ENCODE results near the gene TLCD1. TPM values are rescaled to one million over a fixed set of nuclear protein-coding genes. Genes with fewer than 3 reads are reported as not detected.

The TLCD1 gene
- total RNA-seq, 6 experiments from 2014 or later: 8.0 to 14.6 (median 11.3) TPM

DNA sequence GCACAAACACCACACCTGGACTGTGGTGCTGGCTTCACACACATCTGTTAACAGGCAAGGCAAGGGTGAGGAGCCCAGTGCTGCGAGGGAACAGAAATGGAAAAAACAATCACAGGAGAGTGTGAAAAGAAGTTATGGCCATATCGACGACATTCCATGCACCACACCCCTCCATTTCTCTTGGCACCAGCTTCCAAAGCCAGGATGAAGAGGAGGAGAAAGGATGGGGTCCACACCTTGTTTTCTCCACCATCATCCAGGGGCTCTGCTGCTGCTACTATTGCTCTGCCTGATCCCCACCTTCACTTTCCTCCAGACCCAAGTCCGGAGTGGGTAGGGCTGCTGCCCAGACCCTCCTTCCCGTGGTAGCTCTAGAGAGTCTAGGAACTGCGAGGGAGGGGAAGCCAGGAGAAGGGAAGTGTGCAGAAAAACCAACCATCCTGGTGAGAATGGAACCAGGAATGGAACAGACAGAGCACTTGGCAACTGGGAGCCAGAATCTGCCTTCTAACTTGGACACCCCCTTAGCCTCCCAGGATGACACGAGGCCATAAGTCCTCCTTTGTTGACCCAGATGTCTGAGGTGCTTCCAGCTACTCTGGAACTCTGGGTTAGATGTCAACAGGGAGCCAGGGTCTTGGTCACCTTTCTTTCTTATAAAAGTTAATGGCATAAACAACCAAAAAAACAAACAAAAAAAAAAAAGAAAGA is 13.2 kb downstream of the TLCD1 start:
- Mint-ChIP-seq H3K27ac (peak overlapping the region; percentile 96), H3K36me3 (ENCODE audit: low read depth) (peaks cover 31% of the 10 kb centered on the region), H3K4me3 (peak overlapping the region; percentile 33), H3K9me3 (no peaks in the 10 kb centered on the region), H3K4me1 (ENCODE audit: low read depth) (peaks cover 35% of the 10 kb centered on the region), H3K27me3 (ENCODE audit: insufficient read depth) (peaks cover 8% of the 10 kb centered on the region)
- no peak for DNase-seq
- TF ChIP-seq, protein P1, sequence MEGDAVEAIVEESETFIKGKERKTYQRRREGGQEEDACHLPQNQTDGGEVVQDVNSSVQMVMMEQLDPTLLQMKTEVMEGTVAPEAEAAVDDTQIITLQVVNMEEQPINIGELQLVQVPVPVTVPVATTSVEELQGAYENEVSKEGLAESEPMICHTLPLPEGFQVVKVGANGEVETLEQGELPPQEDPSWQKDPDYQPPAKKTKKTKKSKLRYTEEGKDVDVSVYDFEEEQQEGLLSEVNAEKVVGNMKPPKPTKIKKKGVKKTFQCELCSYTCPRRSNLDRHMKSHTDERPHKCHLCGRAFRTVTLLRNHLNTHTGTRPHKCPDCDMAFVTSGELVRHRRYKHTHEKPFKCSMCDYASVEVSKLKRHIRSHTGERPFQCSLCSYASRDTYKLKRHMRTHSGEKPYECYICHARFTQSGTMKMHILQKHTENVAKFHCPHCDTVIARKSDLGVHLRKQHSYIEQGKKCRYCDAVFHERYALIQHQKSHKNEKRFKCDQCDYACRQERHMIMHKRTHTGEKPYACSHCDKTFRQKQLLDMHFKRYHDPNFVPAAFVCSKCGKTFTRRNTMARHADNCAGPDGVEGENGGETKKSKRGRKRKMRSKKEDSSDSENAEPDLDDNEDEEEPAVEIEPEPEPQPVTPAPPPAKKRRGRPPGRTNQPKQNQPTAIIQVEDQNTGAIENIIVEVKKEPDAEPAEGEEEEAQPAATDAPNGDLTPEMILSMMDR (IDR thresholded peaks at IDR 0.05): no peak

DNA sequence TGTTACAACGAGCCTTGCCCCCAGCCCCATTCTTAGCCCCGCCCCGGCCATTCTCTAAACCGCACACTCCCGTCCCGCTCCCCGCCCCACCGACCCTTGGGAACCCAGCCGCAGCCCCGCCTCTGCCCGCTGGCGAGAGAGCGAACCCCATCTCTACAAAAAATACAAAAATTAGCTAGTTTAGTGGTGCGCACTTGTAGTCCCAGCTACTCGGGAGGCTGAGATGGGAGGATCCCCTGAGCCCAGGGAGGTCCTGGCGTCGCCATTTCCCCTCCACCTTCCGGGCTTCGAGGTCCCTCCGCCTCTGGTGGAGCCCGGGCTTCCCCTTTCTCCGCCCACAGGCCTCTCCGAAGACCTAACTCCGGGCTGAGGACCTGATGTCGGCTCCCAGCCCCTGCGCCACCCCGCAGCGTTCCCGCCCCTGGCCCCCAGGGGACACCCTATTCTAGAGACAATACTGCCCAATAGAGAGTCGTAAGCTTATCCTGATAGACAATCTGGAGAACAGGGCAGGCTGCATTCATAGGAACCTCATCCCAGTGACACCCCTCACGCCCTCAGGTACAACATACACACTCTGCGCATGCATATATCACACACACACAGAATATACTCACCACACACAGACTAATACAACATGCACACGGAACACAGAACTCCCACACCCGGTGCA is 13.9 kb downstream of the TLCD1 start:
- DNase-seq: no peak
- peak overlapping the region; percentile 96 for H3K27ac Mint-ChIP-seq

DNA sequence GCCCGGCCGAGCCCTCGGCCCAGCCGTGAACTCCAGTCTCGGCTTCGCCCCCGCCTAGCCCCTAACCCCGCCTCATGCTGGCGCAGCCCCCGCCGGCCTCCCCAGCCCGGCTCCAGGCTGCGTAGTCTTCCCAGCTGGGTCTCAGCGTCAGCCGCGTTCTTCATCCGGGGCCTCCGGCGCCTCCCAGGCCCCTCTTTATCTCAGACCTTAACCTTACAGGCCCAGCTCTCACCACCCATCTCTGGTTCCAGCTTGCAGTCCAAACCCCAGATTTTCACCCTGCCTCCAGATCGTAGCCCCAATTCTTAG is 14.4 kb downstream of the TLCD1 start, which contains the start of gene PROCA1:
Gene PROCA1, minus strand, starts transcription at position 166 of the 309 bp plus-strand sequence. CDS start 228 bp downstream, outside the sequence.
- Mint-ChIP-seq H3K4me1 (ENCODE audit: low read depth) (peaks cover 35% of the 10 kb centered on the region), H3K36me3 (ENCODE audit: low read depth) (peaks cover 31% of the 10 kb centered on the region), H3K9me3 (no peaks in the 10 kb centered on the region), H3K4me3 (peak within 1 kb of the TSS; percentile 90), H3K27ac (peak within 1 kb of the TSS; percentile 96), H3K27me3 (ENCODE audit: insufficient read depth) (peaks cover 8% of the 10 kb centered on the region)
- TF ChIP-seq, protein P1 (IDR thresholded peaks at IDR 0.05): no peak; the same call in 1 of the 2 replicates
- no peak for DNase-seq

More for the DNA sequence above, 13.9 kb downstream of the TLCD1 start:
- Mint-ChIP-seq H3K4me3 (peak overlapping the region; percentile 90), H3K36me3 (ENCODE audit: low read depth) (peaks cover 31% of the 10 kb centered on the region), H3K9me3 (no peaks in the 10 kb centered on the region), H3K27me3 (ENCODE audit: insufficient read depth) (peaks cover 8% of the 10 kb centered on the region), H3K4me1 (ENCODE audit: low read depth) (peaks cover 35% of the 10 kb centered on the region)
- TF ChIP-seq, protein P1 (IDR thresholded peaks at IDR 0.05): peak; percentile 29; the same call in 1 of the 2 replicates

DNA sequence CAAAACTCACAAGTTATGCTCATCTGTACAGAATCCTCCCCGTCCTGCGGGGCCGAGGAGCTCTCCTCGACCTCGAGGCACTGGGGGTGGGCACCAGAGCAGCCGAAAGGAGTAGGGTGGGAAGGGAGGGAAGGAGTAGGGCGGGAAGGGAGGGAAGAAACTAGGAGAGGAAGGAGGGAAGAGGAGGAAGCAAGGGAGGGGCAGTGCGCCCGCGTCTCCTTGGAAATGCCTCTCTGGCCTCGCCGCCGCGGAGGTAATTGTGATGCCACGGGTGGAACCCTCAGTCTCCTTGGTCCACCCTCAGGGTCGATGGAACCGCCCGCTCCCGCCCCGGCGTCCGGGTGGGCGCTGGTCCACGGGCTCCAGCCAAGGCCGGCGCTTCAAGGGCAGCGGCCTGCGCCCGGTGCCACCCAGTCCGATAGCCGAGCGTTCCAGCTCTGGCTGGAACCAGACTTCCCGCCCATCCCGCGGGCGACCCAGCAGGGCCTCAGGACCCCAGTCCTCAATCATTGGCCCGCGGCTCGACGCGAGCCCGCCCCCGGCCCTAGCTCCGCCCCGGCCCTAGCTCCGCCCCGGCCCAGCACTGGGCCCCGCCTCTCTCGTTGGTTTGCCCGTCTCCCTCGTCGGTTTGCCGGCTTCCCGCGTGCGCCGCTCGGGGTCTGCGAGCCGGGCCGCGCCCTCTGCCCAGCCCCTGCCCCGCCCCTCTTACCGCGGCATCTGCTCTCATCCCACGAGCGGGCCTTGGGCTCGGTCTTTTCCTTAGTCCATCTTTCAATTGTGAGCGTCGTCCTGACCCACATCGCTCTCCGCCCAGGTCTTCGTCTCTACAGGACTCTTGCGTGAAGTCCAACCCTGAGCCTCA is 14.9 kb downstream of the TLCD1 start:
- Mint-ChIP-seq H3K27ac (peak overlapping the region; percentile 96), H3K27me3 (ENCODE audit: insufficient read depth) (peaks cover 8% of the 10 kb centered on the region), H3K9me3 (no peaks in the 10 kb centered on the region), H3K36me3 (ENCODE audit: low read depth) (peaks cover 31% of the 10 kb centered on the region), H3K4me1 (ENCODE audit: low read depth) (peaks cover 31% of the 10 kb centered on the region), H3K4me3 (peak overlapping the region; percentile 90)
- TF ChIP-seq, protein P1 (IDR thresholded peaks at IDR 0.05): peak; percentile 71
- peak; percentile 82 for DNase-seq

DNA sequence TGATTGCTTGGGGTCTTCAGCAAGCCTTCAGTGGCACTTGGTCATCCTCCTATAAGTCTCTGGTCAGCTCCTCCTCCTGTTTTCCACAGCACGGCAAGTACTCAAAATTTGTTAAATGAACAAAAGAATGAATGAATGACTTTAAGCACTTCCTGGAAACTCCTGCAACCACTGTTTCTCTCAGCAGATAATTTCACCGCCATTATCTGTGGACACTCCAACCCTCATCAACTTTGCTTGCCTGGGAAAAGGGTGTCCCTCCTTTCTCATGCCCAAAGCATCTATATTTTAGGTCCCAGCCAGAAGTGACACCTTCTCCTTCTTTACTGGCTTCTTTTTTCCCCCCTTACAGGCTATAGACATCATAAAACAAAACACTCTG is 18.7 kb downstream of the TLCD1 start:
- H3K4me1 Mint-ChIP-seq (ENCODE audit: low read depth): peaks cover 16% of the 10 kb centered on the region
- H3K27me3 Mint-ChIP-seq (ENCODE audit: insufficient read depth): peaks cover 5% of the 10 kb centered on the region
- peaks cover 12% of the 10 kb centered on the region; the same call in 1 of the 2 replicates for H3K36me3 Mint-ChIP-seq (ENCODE audit: low read depth)
- TF ChIP-seq, protein P1 (IDR thresholded peaks at IDR 0.05): no peak
- H3K27ac Mint-ChIP-seq: no peak overlapping the region
- no peaks in the 10 kb centered on the region for H3K9me3 Mint-ChIP-seq
- DNase-seq: no peak
- H3K4me3 Mint-ChIP-seq: no peak overlapping the region
